NCI-H226 (cell line): ENCODE measurements around the gene NCKIPSD.

ENCODE experiments used
- DNase-seq: peaks from one replicate; pipeline ENCODE4 v3.0.0-alpha.2; 2015

Gene NCKIPSD

DNA sequence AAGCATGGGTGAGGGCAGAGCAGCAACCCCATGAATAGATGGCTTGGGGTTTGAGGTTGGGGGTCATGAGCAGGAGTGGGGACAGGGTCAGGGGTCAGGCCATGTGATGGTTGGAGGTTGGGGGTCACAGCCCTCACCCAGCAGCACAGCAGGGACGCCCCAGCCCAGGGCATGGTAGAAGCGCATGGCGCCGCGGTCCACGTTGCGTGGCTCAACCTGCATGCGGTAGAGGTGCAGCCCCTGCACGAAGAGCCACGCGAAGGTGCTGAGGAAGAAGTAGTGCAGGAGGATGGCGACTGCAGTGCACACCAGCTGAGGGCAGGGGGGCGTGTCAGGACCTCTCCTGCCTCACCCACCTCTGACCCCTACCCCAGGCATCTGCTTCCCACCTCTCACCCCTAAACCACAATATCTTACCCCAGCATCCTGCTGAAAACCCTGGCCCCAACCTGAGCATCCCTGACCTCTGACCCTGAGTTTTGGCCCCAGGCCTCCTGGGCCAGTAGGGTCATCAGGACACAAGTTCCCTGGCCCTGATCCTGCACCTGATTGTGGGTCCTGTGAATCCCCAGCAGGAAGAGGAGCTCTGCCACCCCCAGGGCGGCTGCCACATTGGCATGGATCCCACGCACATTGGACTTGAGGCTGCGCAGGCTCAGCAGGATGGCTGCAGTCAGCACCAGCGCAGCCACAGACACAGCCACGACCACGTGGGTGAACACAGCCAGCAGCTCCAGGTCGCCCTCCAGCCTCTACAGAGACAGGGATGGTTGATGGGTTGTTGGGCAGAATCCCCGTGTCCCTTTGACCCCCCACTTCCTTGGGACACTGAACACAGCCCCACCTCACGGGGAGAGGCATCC, 40.6 kb downstream of the NCKIPSD start:
- DNase-seq, result no peak

DNA sequence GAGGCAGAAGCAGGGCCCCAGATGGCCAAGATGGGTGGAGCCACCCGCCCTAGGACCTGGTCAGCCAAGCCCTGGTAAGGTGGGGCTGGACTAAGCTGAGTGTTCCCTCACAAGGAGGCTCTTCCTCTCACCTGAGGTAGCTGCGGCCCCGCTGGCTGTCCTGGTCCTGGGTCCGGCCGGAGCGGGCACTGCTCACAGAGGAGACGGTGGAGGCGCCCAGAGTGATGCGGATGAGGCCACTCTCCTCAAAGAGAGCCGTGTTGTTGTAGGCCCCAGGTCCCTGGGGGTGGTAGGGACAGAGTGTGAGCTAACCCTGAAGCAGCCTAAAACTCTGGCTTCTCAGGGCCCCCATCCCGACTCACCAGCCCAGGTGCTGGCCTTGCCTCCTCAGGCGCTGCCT, 43.1 kb downstream of the NCKIPSD start:
- no peak for DNase-seq

DNA sequence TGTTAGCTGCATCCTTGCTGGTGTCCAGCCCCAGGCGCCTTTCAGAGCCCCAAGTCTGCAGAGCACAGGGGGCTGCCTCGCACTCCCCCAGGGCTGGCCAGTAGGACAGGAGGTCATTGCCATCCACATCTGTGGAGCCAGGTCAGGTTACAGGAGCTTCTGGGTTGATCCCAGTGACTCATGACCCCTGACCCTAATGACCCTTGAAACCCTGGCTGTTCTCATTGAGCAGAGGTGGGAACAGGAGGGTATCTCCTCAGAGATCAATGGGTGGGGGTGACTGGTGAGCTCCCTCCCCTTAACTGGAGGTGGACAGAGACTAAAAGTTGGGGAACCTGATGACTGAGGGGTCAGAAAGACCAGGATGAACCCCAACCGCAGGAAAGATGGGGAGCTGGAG, 44.3 kb downstream of the NCKIPSD start:
- DNase-seq, result no peak

DNA sequence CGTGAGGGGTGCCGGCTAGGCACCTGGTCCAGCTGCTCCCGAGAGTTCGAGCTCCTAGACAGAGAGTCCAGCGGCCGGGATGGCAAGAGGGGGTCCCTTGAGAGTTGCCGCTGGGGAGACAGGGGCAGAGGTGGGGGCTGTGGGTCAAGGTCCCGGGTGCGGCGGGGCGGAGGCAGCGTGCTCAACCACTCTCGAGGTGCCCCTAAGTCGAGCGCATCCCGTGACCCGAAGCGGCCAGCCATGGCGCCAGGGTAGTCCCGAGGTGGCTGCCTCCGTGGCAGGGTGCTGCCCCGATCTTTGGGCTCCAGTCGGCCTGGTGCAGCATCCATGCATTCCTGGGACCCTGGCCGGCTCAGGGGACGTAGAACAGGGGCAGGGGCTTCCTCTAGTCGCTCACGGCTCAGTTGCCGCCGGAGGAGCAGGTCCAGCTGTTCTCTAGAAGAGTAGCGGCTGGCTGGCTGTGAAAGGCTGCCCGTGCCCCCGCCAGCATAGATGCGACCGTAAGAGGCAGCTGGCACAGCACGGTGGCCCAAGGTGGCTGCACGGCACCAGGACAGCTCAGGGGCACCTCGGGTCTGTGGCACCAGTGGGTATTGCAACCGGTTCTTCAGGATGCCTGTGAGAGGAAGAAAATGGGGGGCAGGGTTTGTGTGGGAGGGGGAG, 45.6 kb downstream of the NCKIPSD start:
- no peak for DNase-seq

DNA sequence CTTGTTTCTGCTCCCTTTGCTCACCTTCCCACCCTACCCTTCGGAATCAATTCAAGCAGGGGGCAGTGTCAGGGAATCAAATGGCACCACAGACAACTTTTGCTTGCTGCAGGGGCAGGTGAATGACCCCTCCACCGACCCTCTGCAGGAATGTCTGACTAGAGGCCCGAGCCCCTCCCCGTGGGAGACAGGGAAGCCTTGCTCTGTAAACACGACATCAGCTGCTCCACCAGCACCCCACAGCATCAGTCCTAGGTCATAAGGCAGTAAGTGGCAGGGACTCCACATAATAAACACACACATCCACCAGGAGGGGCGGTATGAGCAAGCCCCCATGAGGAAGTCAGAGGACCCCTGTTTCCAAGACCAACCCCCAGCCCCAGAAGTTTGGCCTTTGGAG, 48.4 kb downstream of the NCKIPSD start:
- no peak for DNase-seq

DNA sequence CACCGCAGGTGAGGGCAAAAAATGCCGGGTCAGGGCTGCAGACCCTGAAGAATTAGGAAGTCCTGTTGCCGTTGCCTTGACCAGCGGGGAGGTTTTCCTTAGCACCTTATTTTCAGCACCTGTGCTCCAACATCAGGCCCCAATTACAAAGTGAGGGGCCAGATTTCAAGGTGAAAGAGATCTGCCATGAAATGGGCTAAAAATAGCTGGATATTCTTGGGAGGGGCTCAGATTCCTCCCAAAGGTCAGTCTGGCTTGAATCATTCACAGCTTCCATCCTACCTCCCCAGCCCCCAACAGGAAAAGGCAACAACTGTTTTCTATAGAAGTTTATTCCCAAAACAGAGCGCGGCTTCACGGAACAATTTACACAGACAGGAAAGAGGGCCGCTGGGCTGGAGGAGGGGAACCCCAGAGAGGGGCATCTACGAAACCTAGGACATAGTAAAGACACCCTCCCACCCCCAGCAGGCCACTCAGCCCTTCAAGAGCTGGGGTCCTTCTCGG, 49.5 kb downstream of the NCKIPSD start:
- DNase-seq, result no peak

DNA sequence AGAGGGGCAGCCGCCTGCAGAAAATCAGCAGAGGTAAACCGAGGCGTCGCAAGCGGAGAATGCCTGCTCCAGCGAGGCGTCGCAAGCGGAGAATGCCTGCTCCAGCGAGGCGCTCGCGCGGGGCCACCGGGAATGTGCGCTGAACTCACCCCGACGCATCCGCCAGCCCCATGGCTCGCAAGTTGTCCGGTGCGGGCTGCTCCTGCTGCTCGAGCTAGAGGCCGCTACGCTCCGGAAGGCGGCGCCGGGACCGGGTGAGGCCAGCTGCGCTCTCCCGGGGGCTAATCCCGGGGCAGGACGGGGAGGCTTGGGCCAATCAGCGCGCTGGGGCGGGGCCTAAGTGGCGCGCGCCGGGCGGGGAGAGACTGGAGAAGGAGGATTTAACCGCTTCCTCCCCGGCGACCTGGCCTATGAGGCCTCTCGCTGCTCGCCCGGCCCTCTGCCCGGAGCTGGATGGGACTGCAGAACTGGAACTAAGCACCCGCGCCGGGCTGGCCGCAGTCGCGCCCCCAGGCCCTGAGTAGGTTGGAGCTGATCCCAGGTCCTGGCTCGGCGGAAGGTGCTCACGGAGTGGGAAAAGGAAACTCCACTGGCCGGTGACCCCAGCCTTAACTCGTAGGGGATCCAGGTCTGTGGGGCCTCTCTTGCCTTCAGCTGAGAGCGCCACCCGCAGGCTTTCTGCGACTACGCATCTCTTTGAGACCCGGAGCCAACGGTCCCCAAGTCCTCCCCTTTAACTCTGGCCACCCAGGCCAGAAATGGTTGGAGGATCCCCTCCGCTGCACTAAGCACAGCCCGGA, 50.3 kb downstream of the NCKIPSD start, which contains the start of gene SLC26A6:
TSS of gene SLC26A6 (minus strand) at position 240 of the 800 bp plus-strand sequence. CDS start at position 172, 68 bp downstream.
- DNase-seq, result peak; percentile 94

DNA sequence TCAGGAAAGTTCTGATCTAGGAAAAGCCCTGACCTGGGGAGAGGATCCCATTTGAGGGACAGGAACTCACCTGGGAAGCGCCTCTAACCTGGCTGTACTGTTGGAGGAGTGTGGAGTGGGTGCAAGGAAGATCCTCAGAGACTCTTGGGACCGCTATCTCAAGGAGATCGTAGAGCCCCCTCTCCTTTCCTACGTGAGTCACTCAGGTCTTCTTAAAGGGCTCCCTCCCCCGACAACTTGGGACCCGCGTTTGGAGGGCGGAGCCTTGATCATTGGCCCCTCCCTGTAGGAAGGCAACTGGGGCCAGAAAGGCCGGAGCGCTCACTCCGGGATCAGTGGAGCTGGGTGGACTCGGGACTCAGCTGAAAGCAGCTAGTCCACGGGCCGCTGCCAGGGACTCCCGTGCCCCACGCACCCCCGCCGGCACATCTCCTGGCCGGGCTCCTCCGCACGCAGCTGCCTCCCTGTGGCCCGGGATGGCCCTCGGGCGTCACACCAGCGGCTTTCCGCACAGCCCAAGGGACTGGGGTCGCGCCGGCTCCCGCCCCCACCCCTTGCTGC, 51.0 kb downstream of the NCKIPSD start:
- DNase-seq, result peak; percentile 32

DNA sequence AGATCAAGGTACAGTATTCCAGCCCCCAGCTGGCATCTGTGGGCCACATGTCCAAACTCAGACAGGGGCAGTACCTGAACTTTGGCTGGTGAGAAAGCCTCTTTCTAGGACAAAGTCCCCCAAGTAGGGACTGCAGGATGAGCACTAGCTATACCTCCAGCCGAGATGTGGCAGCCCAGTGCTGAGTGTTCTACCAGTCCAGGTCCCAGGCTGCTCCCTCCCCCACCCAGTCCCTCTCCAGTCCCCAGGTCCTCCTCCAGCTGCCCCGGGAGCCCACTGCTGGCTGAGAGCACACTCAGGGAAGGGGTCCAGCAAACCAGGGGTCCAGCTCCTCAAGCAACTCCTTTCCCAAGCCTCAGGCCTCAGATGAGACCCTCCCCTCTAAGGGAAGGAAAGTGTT, 52.0 kb downstream of the NCKIPSD start:
- DNase-seq, result no peak

DNA sequence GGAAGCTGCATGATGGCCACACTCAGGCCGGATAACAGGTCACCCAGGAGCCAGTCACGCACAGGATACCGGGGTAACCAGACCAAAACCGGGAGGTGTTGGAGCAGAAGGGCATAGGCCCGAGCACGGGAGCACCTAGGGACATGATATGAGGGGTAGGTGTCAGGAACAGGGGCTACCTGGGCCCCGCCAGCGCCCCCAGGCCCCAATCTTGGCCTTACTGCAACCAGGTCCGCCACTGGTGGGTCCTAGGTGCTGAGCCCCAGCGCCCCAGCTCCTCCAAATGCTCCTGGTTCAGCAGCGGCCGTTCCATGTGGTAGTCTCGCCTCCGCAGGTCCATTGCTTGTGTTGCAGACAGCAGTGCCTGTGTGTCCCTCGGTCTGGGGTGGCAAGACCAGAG, 52.5 kb downstream of the NCKIPSD start:
- no peak for DNase-seq

DNA sequence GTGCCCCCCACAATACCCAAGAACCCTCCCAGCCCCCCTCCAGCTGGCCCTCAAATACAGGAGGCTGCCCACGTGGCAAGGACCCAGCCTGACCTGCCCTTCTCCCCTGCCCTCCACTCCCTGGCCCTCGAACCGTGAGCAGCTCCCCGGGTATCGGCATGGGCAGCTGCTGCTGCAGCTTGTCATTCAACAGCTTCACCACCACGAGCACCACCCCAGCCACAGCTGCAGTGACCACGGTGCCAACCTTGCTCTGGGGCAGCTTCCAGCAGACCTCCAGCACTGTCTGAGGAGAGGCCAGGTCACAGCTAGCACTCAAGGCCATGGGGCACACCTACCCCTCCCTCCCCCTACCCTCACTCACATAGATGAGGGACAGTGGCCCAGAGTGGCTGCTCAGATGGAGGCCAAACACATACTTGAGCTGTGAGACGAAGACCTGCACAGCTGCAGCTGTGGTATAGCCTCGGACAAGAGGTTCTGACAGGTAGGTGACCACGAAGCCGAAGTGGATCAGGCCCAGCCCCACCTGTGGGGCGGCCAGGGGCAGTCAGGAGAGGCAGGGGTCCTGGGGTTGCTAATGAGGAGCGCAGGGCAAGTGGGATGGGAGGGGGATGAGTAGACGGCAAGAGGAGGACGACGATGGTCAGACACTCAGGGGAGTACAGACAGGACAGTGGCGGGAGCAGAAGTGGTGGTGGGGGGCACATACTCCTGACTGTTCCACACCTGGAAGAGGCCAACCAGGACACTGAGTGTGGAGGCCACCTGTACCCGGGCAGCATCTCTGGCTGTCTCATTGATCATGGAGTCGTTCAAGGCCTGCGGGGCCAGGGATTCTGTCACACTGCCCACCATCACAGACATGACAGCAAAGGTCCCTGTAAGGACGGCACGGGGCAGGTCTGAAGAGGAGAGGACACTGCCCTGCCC, 53.9 kb downstream of the NCKIPSD start:
- no peak for DNase-seq

DNA sequence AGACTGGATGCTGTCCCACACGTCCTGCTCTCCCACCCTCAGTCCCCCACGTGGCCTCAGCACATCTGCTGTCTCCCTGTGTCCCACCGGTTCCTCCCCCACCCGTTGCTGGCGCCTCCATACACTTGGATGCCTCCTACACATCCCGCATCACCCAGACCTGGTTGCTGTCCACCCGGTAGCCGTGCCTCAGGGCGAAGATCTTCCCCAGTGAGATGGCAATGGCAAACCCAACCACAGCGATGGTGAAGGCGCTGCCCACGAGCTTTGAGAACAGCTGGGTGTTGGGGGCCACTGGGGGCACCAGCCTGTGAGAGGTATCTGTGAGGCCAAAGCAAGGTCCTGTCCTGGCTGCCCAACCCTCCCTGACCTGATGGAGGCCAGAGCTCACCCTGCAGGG, 54.9 kb downstream of the NCKIPSD start:
- no peak for DNase-seq

DNA sequence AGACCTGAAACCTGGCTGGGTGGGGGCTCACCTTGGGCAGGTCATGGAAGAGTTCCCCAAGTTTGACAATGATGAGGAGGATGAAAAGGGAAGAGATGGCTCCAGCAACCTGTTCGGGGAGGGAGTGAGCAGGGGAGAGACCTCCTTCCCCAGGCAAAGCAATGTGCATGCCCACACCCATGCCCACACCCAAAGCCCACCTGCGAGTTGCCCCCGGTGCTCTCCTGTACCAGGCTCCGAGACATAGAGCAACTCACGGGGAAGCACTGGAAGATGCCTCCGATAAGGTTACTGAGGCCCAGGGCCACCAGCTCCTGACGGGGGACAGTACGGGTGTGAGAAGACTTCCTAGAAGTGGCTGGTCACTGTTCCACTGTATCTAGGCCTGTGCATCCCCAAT, 55.3 kb downstream of the NCKIPSD start:
- no peak for DNase-seq

DNA sequence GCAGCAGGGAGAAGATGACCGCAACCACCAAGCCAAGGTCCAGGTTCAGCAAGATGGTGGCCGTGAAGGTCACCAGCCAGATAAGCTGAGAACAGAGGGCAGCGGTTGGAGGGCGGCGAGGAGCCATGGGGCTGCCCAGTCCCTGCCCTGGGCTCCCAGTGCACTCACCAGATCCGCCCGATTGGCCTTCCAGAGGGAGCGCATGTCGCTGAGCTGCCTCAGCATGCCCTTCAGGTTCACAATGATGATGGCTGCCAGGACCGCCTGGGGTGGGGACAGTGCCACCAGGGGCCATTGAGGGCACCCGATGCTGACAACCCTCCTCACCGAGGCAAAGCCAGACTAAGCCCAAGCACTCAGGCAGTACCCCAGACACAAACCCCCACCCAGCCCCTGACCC, 55.8 kb downstream of the NCKIPSD start:
- DNase-seq, result no peak

DNA sequence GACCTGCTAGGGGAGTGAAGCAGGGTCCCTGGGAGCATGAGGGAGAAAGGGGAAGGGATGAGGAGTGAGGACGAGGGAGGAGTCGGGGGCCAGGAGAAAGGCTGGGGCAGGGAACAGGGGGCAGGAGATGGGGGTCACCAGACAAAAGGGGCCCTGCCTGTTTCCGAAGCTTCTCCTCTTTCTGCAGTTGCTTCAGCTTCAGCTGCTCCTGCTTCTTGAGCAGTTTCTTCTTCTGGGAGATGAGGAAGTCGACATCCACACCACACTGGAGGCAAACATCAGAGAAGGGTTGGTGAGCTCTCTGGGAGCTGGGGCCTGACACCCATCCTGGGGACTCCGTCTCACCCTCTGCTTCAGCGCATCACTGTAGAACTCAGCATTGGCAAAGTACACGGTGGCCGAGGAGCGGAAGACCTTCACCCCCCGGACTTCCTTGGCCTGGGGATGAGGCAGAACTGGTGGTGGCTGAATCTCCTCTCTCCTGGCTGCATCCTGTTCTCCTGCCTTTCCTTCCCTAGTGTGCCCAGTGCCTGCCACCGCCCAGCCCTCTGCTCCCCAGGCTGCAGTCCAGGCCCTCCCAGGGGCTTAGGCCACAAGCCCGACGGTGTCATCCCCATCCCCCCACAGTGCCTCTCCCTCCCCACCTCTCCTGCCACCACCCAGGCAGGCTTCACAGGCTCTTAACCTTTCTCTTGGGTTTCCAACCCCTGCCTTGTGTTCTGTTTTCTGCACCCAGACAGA, 57.3 kb downstream of the NCKIPSD start:
- DNase-seq, result no peak

DNA sequence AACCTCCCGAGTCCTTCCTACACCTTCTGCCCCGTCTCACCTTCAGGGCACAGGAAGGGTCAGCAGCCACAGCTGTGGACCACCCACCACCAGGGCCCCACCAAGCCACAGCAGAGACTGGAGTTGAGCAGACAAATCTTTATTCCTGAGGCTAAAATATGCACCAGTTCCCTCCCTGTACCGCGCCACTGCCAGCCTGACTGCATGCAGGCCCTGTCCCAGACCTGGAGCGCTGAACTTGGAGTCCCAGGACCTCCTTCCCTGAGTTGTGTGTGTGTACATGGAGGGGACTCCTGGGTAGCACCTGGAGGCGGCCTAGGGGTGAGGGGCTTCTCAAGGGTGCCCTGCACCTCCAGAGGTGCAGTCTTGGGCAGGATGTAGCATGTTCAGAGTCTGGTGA, 60.1 kb downstream of the NCKIPSD start:
- DNase-seq, result no peak

DNA sequence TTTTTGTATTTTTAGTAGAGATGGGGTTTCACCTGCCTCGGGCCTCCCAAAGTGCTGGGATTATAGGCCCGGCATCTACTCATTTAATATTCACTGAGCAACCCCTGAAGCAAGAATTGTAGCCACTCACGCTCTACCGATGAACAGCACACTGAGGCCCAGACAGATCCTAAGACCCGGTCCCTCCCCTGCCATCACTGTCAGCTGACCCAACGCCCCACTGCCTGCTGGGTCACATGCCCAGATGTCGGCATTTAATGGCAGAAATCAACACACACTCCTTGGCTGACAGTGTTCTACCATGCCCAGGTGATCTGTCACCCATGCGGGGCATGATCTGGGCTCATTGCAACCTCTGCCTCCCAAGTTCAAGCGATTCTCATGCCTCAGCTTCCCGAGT, 60.9 kb downstream of the NCKIPSD start:
- no peak for DNase-seq

DNA sequence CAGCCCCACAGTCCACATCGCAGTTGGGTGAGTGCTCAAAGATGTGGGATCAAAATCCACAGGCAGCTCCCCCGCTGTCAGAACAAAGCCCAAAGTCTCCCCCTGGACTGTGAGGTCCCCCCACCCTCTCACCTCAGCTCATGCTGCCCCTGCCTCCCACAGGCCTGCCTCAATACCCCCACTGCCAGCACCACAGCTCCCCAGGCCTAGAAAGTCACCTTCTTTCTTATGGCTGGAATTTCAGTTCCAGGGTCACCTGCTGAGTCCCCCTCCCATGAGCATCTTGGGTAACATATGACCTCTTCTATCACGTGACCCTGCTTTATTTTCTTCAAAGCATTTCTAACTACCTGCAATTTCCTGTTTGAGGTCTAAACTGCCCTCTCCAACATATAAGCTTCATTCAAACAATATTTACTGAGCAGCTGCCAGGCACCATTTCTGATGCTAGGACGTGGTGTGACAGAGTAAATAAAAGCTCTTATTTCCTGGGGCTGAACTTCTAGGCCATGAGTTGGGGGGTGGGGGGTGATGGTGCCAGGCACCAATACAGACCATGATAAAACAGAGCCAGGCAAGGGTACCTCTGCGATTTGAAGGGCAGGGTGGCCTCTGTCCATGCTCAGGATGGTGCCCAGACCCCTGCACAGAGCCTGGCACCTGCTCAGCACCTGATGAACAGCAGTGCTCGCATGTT, 61.7 kb downstream of the NCKIPSD start:
- DNase-seq, result no peak
